Cardiac fibroblast (primary cell): ENCODE measurements around the gene PFKFB3.
"Not testable (repeated sequence)": the region's sequence is repeated elsewhere in the genome, so short reads cannot be mapped to it uniquely, and the experiment has no call there.

Source experiments
- DNase-seq, 2 donors: peaks; one replicate each; pipeline versions ENCODE4 v3.0.0 to v3.0.0-alpha.2; 2010; ENCODE audit warnings: low read depth in 2 of 2
- H3K4me3 ChIP-seq, 2 donors: replicated peaks in 1 of 2; 1 replicate in 1 of 2; 2 replicates in 1 of 2; pipeline ENCODE4 v1.5.1; 2011; ENCODE audit warnings: low read depth in 2 of 2, low read length in 2 of 2, mild to moderate bottlenecking in 2 of 2, moderate library complexity in 1 of 2
- CTCF ChIP-seq: IDR thresholded peaks from one replicate; pipeline ENCODE4 v1.5.1; 2011; ENCODE audit warnings: low read depth, mild to moderate bottlenecking, low read length, inconsistent platforms

Gene PFKFB3

GRCh38 chr10:6233725-6234277 is 31.1 kb downstream of the PFKFB3 start:
- H3K4me3 ChIP-seq, result no peak overlapping the region
- DNase-seq, result no peak
- no peak for TF ChIP-seq CTCF

- TF ChIP-seq CTCF, result no peak
- no peak for DNase-seq
- no peak overlapping the region for H3K4me3 ChIP-seq
Observed at GRCh38 chr10:6234371-6234770, 31.6 kb downstream of the PFKFB3 start.

- H3K4me3 ChIP-seq, result no peak overlapping the region
- no peak for TF ChIP-seq CTCF
- DNase-seq, result no peak
Observed at GRCh38 chr10:6236349-6237198, 33.8 kb downstream of the PFKFB3 start.

GRCh38 chr10:6237199-6237530 is 34.4 kb downstream of the PFKFB3 start:
- no peak overlapping the region for H3K4me3 ChIP-seq
- no peak for TF ChIP-seq CTCF
- no peak for DNase-seq

- H3K4me3 ChIP-seq, DNase-seq: not testable (repeated sequence)
Observed at GRCh38 chr10:6238587-6239212, 36.0 kb downstream of the PFKFB3 start.

GRCh38 chr10:6239213-6239991 is 36.7 kb downstream of the PFKFB3 start:
- TF ChIP-seq CTCF, result no peak
- no peak overlapping the region for H3K4me3 ChIP-seq
- DNase-seq, result peak; percentile 90 to 97

- no peak overlapping the region for H3K4me3 ChIP-seq
- no peak for TF ChIP-seq CTCF
- no peak for DNase-seq
Observed at GRCh38 chr10:6240254-6240653, 37.5 kb downstream of the PFKFB3 start.
